HFFc6 (cell line): Measurements from ENCODE around the gene CPS1. TPM values are rescaled to one million over a fixed set of nuclear protein-coding genes. Genes with fewer than 3 reads are reported as not detected.

Experiments
- DNase-seq: peaks from one replicate; pipeline ENCODE4 v3.0.0-alpha.2; 2018
- H3K27ac Mint-ChIP-seq: 2 replicates; pipeline ENCODE4 v1.8.0; 2020; ENCODE audit warnings: mild to moderate bottlenecking, mixed read lengths
- H3K27me3 Mint-ChIP-seq: 2 replicates; pipeline ENCODE4 v1.8.0; 2021; ENCODE audit warnings: mild to moderate bottlenecking, moderate library complexity, mixed read lengths; ENCODE audit not compliant: insufficient read depth
- H3K36me3 Mint-ChIP-seq: 2 replicates; pipeline ENCODE4 v1.8.0; 2021; ENCODE audit warnings: low read depth, mixed read lengths
- H3K4me1 Mint-ChIP-seq: 2 replicates; pipeline ENCODE4 v1.8.0; 2020; ENCODE audit warnings: low read depth, mixed read lengths
- H3K4me3 Mint-ChIP-seq: 2 replicates; pipeline ENCODE4 v1.8.0; 2020; ENCODE audit warnings: mild to moderate bottlenecking, moderate library complexity, mixed read lengths
- H3K9me3 Mint-ChIP-seq: 2 replicates; pipeline ENCODE4 v1.8.0; 2020; ENCODE audit warnings: mild to moderate bottlenecking, mixed read lengths
- total RNA-seq, 6 experiments: library from RNA; stranded (reverse); fragmentation: NEBNext Ultra II Directional; extraction: Animal tissue kit (Norgen Biotek cat#: 25700); gene quantifications; 2 replicates in 1 of 6; 3 replicates in 5 of 6; pipeline ENCODE4 v1.2.3, GENCODE V29; 2021
- TF ChIP-seq, protein P1 (sequence below): fragments of 200-600 bp; sonication (generic); IDR thresholded peaks from 2 replicates; pipeline ENCODE4 v1.5.0; 2021; ENCODE audit warnings: antibody characterized with exemption, mild to moderate bottlenecking

Gene CPS1
- total RNA-seq, 6 experiments from 2014 or later: 1.6 to 5.2 (median 3.1) TPM

- Mint-ChIP-seq H3K27ac (no peak overlapping the region), H3K9me3 (peaks cover 4% of the 10 kb centered on the region; the same call in 1 of the 2 replicates), H3K27me3 (no peaks in the 10 kb centered on the region), H3K4me3 (no peak overlapping the region; the same call in 1 of the 2 replicates), H3K4me1 (no peaks in the 10 kb centered on the region), H3K36me3 (no peaks in the 10 kb centered on the region)
- no peak for DNase-seq
- TF ChIP-seq, protein P1, sequence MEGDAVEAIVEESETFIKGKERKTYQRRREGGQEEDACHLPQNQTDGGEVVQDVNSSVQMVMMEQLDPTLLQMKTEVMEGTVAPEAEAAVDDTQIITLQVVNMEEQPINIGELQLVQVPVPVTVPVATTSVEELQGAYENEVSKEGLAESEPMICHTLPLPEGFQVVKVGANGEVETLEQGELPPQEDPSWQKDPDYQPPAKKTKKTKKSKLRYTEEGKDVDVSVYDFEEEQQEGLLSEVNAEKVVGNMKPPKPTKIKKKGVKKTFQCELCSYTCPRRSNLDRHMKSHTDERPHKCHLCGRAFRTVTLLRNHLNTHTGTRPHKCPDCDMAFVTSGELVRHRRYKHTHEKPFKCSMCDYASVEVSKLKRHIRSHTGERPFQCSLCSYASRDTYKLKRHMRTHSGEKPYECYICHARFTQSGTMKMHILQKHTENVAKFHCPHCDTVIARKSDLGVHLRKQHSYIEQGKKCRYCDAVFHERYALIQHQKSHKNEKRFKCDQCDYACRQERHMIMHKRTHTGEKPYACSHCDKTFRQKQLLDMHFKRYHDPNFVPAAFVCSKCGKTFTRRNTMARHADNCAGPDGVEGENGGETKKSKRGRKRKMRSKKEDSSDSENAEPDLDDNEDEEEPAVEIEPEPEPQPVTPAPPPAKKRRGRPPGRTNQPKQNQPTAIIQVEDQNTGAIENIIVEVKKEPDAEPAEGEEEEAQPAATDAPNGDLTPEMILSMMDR: no peak
Measured at GRCh38 chr2:210599476-210599875, 43.1 kb downstream of the CPS1 start.

GRCh38 chr2:210604666-210605065 is 48.3 kb downstream of the CPS1 start:
- no peak overlapping the region for H3K4me3 Mint-ChIP-seq
- no peaks in the 10 kb centered on the region for H3K36me3 Mint-ChIP-seq
- no peaks in the 10 kb centered on the region for H3K27me3 Mint-ChIP-seq
- H3K4me1 Mint-ChIP-seq: no peaks in the 10 kb centered on the region
- H3K9me3 Mint-ChIP-seq: no peaks in the 10 kb centered on the region; the same call in 1 of the 2 replicates
- TF ChIP-seq, protein P1: no peak
- DNase-seq: no peak
- no peak overlapping the region for H3K27ac Mint-ChIP-seq

- TF ChIP-seq, protein P1: no peak
- no peak overlapping the region for H3K4me3 Mint-ChIP-seq
- no peak overlapping the region for H3K27ac Mint-ChIP-seq
- no peak for DNase-seq
- H3K4me1 Mint-ChIP-seq: no peaks in the 10 kb centered on the region
- H3K36me3 Mint-ChIP-seq: no peaks in the 10 kb centered on the region
- no peaks in the 10 kb centered on the region; the same call in 1 of the 2 replicates for H3K9me3 Mint-ChIP-seq
- H3K27me3 Mint-ChIP-seq: no peaks in the 10 kb centered on the region
Measured at GRCh38 chr2:210606001-210606400, 49.6 kb downstream of the CPS1 start.

DNA sequence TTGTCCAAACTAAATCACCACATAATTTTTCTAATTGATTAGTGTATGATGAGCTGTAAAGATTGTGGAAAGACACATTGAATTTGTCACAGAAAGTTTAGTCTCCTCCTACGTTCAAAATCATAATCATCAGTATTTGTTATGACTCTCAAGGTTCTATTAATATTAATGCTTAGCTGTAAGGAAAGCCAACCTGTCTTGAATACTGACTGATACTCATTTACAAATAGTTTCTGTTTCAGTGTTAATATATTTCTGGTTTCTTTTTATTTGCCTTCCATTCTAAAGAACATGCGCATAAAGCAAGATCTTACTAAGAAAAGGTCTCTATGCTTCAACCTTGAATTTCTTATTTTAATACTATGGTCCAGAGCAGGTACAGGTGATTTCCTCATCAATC is 55.1 kb downstream of the CPS1 start:
- Mint-ChIP-seq H3K27ac (no peak overlapping the region), H3K9me3 (peaks cover 11% of the 10 kb centered on the region; the same call in 1 of the 2 replicates), H3K27me3 (no peaks in the 10 kb centered on the region), H3K4me3 (no peak overlapping the region), H3K4me1 (no peaks in the 10 kb centered on the region), H3K36me3 (no peaks in the 10 kb centered on the region)
- TF ChIP-seq, protein P1: no peak
- DNase-seq: no peak

- DNase-seq: no peak
- TF ChIP-seq, protein P1: no peak
- peaks cover 11% of the 10 kb centered on the region; the same call in 1 of the 2 replicates for H3K9me3 Mint-ChIP-seq
- no peaks in the 10 kb centered on the region for H3K36me3 Mint-ChIP-seq
- no peak overlapping the region for H3K27ac Mint-ChIP-seq
- no peaks in the 10 kb centered on the region for H3K27me3 Mint-ChIP-seq
- H3K4me1 Mint-ChIP-seq: 0 out of 2 replicates have a peak, but pooled peaks cover 5% of the 10 kb centered on the region
- no peak overlapping the region for H3K4me3 Mint-ChIP-seq
Measured at GRCh38 chr2:210616074-210616473, 59.7 kb downstream of the CPS1 start.

DNA sequence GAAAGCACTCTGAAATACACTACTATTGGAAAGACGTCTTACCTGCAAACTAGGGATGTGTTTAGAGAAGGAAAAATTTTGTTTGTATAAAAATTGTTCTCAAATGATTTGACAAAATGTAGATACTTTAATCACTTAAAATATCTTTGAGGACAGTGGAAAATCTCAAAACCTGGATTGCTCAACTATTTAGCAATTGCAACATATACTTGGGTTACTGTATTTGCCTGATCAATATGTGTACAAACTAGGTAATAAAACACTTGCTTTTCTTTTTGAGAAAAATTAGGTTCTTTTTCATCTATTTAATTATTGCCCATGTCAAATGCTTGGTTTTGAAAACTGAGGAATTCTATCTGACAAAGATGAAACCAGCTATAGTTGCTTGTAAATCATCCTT is 60.9 kb downstream of the CPS1 start:
- H3K9me3 Mint-ChIP-seq: peaks cover 11% of the 10 kb centered on the region; the same call in 1 of the 2 replicates
- no peak for DNase-seq
- TF ChIP-seq, protein P1: no peak
- H3K27ac Mint-ChIP-seq: no peak overlapping the region
- no peaks in the 10 kb centered on the region for H3K36me3 Mint-ChIP-seq
- H3K27me3 Mint-ChIP-seq: no peaks in the 10 kb centered on the region
- no peak overlapping the region for H3K4me3 Mint-ChIP-seq
- H3K4me1 Mint-ChIP-seq: 0 out of 2 replicates have a peak, but pooled peaks cover 5% of the 10 kb centered on the region
